Lung (tissue), 12 donors: ENCODE measurements around the gene AFP. TPM values are rescaled to one million over a fixed set of nuclear protein-coding genes. Genes with fewer than 3 reads are reported as not detected.
A peak's percentile ranks its signal among the peaks of the same experiment; 100 is the strongest.

Experiments used
- ATAC-seq: fragments of 200-7000 bp; cut with Tn5 transposase; one replicate; pipeline ENCODE4 v1.9.1; 2020; ENCODE audit warnings: moderate number of reproducible peaks; ENCODE audit not compliant: insufficient read depth, low FRiP score
- DNase-seq, 3 donors: peaks; one replicate each; pipeline ENCODE4 v3.0.0-alpha.2; 2013 to 2017
- H3K27ac ChIP-seq, 2 donors: one replicate each; pipeline ENCODE4 v1.5.1; 2013; ENCODE audit warnings: mild to moderate bottlenecking in 2 of 2, moderate library complexity in 2 of 2, control low read depth in 1 of 2, inconsistent platforms in 1 of 2, low read depth in 1 of 2, low read length in 1 of 2
- H3K27me3 ChIP-seq, 3 donors: one replicate each; pipeline ENCODE4 v1.5.1; 2013; ENCODE audit warnings: low read length in 2 of 3; ENCODE audit not compliant: control insufficient read depth in 3 of 3, insufficient read depth in 3 of 3
- H3K36me3 ChIP-seq, 4 donors: one replicate each; pipeline ENCODE4 v1.5.1; 2013; ENCODE audit warnings: low read length in 4 of 4, mild to moderate bottlenecking in 1 of 4, moderate library complexity in 1 of 4; ENCODE audit not compliant: control insufficient read depth in 4 of 4, insufficient read depth in 4 of 4
- H3K4me1 ChIP-seq, 5 donors: one replicate each; pipeline ENCODE4 v1.5.1; 2013; ENCODE audit warnings: low read length in 5 of 5, mild to moderate bottlenecking in 2 of 5, moderate library complexity in 1 of 5; ENCODE audit not compliant: control insufficient read depth in 5 of 5, insufficient read depth in 5 of 5
- H3K4me3 ChIP-seq: one replicate; pipeline ENCODE4 v1.5.1; 2013; ENCODE audit warnings: mild to moderate bottlenecking, control low read depth, moderate library complexity
- H3K9ac ChIP-seq, 2 donors: one replicate each; pipeline ENCODE4 v1.5.1; 2013; ENCODE audit warnings: low read length in 2 of 2, control low read depth in 1 of 2; ENCODE audit not compliant: insufficient read depth in 1 of 2
- H3K9me3 ChIP-seq, 4 donors: one replicate each; pipeline ENCODE4 v1.5.1; 2013; ENCODE audit warnings: low read length in 3 of 4, mild to moderate bottlenecking in 1 of 4, moderate library complexity in 1 of 4; ENCODE audit not compliant: control insufficient read depth in 4 of 4, insufficient read depth in 3 of 4
- CTCF ChIP-seq: IDR thresholded peaks from 2 replicates; pipeline ENCODE4 v1.5.1; 2012; ENCODE audit warnings: mild to moderate bottlenecking; ENCODE audit errors: control extremely low read depth, extremely low read depth
- WGBS, 2 donors: extraction: QIAGEN DNeasy Blood & Tissue Kit; methylation state at CpG; one replicate each; pipeline ENCODE4 v1.1.7; 2013; 5-methylcytosine and 5-hydroxymethylcytosine counted together
- polyA plus RNA-seq, 2 donors: library from polyadenylated mRNA; stranded (reverse); fragments of 200-250 nt; gene quantifications; one replicate each; pipeline ENCODE4 v1.2.1, GENCODE V29; 2013
- total RNA-seq, 2 donors: library from RNA; depleted of rRNA in 1 of 2; stranded (reverse); fragments of >200 nt in 1 of 2; gene quantifications; one replicate each; pipeline ENCODE4 v1.2.1, GENCODE V29; 2014 to 2021
- donor health status: control.
- donor health status: control.
- donor health status: Bipolar disorder and iron deficiency.
- donor health status: healthy.
- donor health status: DM: yes; HTN: yes; CAD: no.

Gene AFP
- total and polyA plus RNA-seq, 4 donors = 0.11 to 1.3 TPM; not detected in 2

- no peak for ATAC-seq
- 44 to 70% methylated on average over 1 of the region's 1 CpG for WGBS, 2 donors
- no peaks in the 10 kb centered on the region for H3K4me1 ChIP-seq
- H3K27ac ChIP-seq = no peak overlapping the region
- H3K4me3 ChIP-seq = no peak overlapping the region
- no peak for TF ChIP-seq CTCF
- H3K9ac ChIP-seq = no peak overlapping the region
- no peaks in the 10 kb centered on the region for H3K9me3 ChIP-seq
- no peaks in the 10 kb centered on the region for H3K27me3 ChIP-seq
- no peaks in the 10 kb centered on the region for H3K36me3 ChIP-seq
- no peak for DNase-seq
These were observed 50.5 kb downstream of the AFP start for GRCh38 chr4:73486497-73486896.

- ATAC-seq (no peak), DNase-seq (no peak)
- no peaks in the 10 kb centered on the region for H3K27me3 ChIP-seq
- no peak overlapping the region for H3K27ac ChIP-seq
- WGBS, 2 donors = 93 to 97% methylated on average over 1 of the region's 1 CpG
- TF ChIP-seq CTCF = no peak
- H3K4me3 ChIP-seq = no peak overlapping the region
- H3K9me3 ChIP-seq = no peaks in the 10 kb centered on the region
- H3K4me1 ChIP-seq = no peaks in the 10 kb centered on the region
- H3K36me3 ChIP-seq = no peaks in the 10 kb centered on the region
- H3K9ac ChIP-seq = no peak overlapping the region
These were observed 51.2 kb downstream of the AFP start for GRCh38 chr4:73487233-73487632.

- WGBS, 2 donors = 49 to 74% methylated on average over 4 of the region's 4 CpGs
- no peaks in the 10 kb centered on the region for H3K9me3 ChIP-seq
- no peaks in the 10 kb centered on the region for H3K36me3 ChIP-seq
- peak in 2 of 3 donors; percentile 50 to 61 for DNase-seq
- no peak overlapping the region for H3K4me3 ChIP-seq
- H3K9ac ChIP-seq = peak overlapping the region in 1 of 2 donors; percentile 11
- ATAC-seq = no peak
- no peak for TF ChIP-seq CTCF
- peaks cover 0 to 11% (median 0%) of the 10 kb centered on the region in 5 donors for H3K4me1 ChIP-seq
- no peak overlapping the region for H3K27ac ChIP-seq
- no peaks in the 10 kb centered on the region for H3K27me3 ChIP-seq
These were observed 64.2 kb downstream of the AFP start for GRCh38 chr4:73499996-73500765.
